HepG2 (cell line): Measurements from ENCODE around the gene PCGF2. TPM values are rescaled to one million over a fixed set of nuclear protein-coding genes. Genes with fewer than 3 reads are reported as not detected.

Source experiments
- EZH2 ChIP-seq: conservative IDR thresholded peaks from 2 replicates; pipeline ENCODE4 v1.6.1; 2012; ENCODE audit warnings: mild to moderate bottlenecking, low read depth, low read length, moderate library complexity
- HOXA3 ChIP-seq: sonication (generic); formaldehyde crosslinking; IDR thresholded peaks from 2 replicates; pipeline ENCODE4 v1.5.0; 2020; ENCODE audit warnings: missing genetic modification reagents
- IKZF1 ChIP-seq: fragments of 450-650 bp; IDR thresholded peaks from 2 replicates; pipeline ENCODE4 v1.7.1; 2016
- IKZF4 ChIP-seq: sonication (generic); formaldehyde crosslinking; IDR thresholded peaks from 2 replicates; pipeline ENCODE4 v1.5.1; 2020; ENCODE audit warnings: borderline replicate concordance, mild to moderate bottlenecking, low read depth, missing genetic modification reagents; ENCODE audit errors: not compliant biosample characterization
- KAT8 ChIP-seq: IDR thresholded peaks from 2 replicates; pipeline ENCODE4 v1.6.1; 2016; ENCODE audit warnings: missing genetic modification reagents, missing compliant biosample characterization
- KDM3A ChIP-seq: IDR thresholded peaks from 2 replicates; pipeline ENCODE4 v1.6.1; 2018; ENCODE audit warnings: low read depth, missing compliant biosample characterization
- NFATC3 ChIP-seq: sonication (generic); formaldehyde crosslinking; IDR thresholded peaks from 2 replicates; pipeline ENCODE4 v1.5.1; 2020; ENCODE audit warnings: mild to moderate bottlenecking, missing genetic modification reagents
- RFXAP ChIP-seq: sonication (generic); formaldehyde crosslinking; IDR thresholded peaks from 2 replicates; pipeline ENCODE4 v1.4.0; 2020; ENCODE audit warnings: missing genetic modification reagents, borderline replicate concordance
- SATB2 ChIP-seq: sonication (generic); formaldehyde crosslinking; IDR thresholded peaks from 2 replicates; pipeline ENCODE4 v1.5.0; 2020; ENCODE audit warnings: missing genetic modification reagents
- SSRP1 ChIP-seq: IDR thresholded peaks from 2 replicates; pipeline ENCODE4 v1.6.1; 2016; ENCODE audit warnings: control low read depth
- THYN1 ChIP-seq: sonication (generic); formaldehyde crosslinking; IDR thresholded peaks from 2 replicates; pipeline ENCODE4 v1.8.1; 2023; ENCODE audit warnings: low read depth, mild to moderate bottlenecking, moderate library complexity, missing genetic modification reagents, borderline replicate concordance
- ZBTB20 ChIP-seq: sonication (generic); formaldehyde crosslinking; IDR thresholded peaks from 2 replicates; pipeline ENCODE4 v1.8.1; 2023; ENCODE audit warnings: missing genetic modification reagents, low read depth, mild to moderate bottlenecking, borderline replicate concordance
- ZNF556 ChIP-seq: sonication (generic); formaldehyde crosslinking; IDR thresholded peaks from 2 replicates; pipeline ENCODE4 v1.4.0; 2020; ENCODE audit warnings: mild to moderate bottlenecking, missing genetic modification reagents, borderline replicate concordance
- ZNF652 ChIP-seq: IDR thresholded peaks from 2 replicates; pipeline ENCODE4 v1.6.1; 2016; ENCODE audit warnings: low read depth, borderline replicate concordance
- ZNF768 ChIP-seq: sonication (generic); formaldehyde crosslinking; IDR thresholded peaks from 2 replicates; pipeline ENCODE4 v1.4.0; 2020; ENCODE audit warnings: missing genetic modification reagents
- ZNF878 ChIP-seq: sonication (generic); formaldehyde crosslinking; IDR thresholded peaks from 2 replicates; pipeline ENCODE4 v1.8.1; 2023; ENCODE audit warnings: mild to moderate bottlenecking, missing genetic modification reagents, moderate library complexity
- ZSCAN25 ChIP-seq: sonication (generic); formaldehyde crosslinking; IDR thresholded peaks from 2 replicates; pipeline ENCODE4 v1.8.0; 2022; ENCODE audit warnings: mild to moderate bottlenecking, missing genetic modification reagents
- polyA plus RNA-seq, 8 experiments: library from polyadenylated mRNA; depleted of rRNA in 3 of 8; stranded (reverse) in 7 of 8; unstranded in 1 of 8; fragments of >200 nt; fragmentation: Illumina TruSeq in 4 of 8; extraction: Trizol in 4 of 8; gene quantifications; 2 replicates each; pipeline versions ENCODE4 v1.2.1 to v1.2.3, GENCODE V29; 2011 to 2016; ENCODE audit warnings: low read depth in 4 of 8, missing spikeins in 1 of 8, mixed read lengths in 1 of 8; ENCODE audit not compliant: insufficient read depth in 1 of 8
- total RNA-seq, 5 experiments: library from RNA; depleted of rRNA; stranded (reverse); fragments of >200 nt; fragmentation: Illumina TruSeq; extraction: Trizol; gene quantifications; 2 replicates each; pipeline ENCODE4 v1.2.3, GENCODE V29; 2016; ENCODE audit warnings: low read depth in 1 of 5
- TF ChIP-seq, protein P1 (sequence below): sonication (generic); formaldehyde crosslinking; IDR thresholded peaks from 2 replicates; pipeline ENCODE4 v1.8.1; 2022; ENCODE audit warnings: mild to moderate bottlenecking, missing genetic modification reagents
- TF ChIP-seq, protein P2 (sequence below): sonication (generic); formaldehyde crosslinking; conservative IDR thresholded peaks from 2 replicates; pipeline ENCODE4 v1.8.0; 2022; ENCODE audit warnings: mild to moderate bottlenecking, moderate library complexity, missing genetic modification reagents
- TF ChIP-seq, protein P3 (sequence below): IDR thresholded peaks from 2 replicates; pipeline ENCODE4 v1.6.1; 2012; ENCODE audit warnings: low read length, improper control_type of control experiment
- TF ChIP-seq, protein P4 (sequence below): sonication (generic); formaldehyde crosslinking; IDR thresholded peaks from 2 replicates; pipeline ENCODE4 v1.4.0; 2020; ENCODE audit warnings: mild to moderate bottlenecking, missing genetic modification reagents
- TF ChIP-seq, protein P5 (sequence below): IDR thresholded peaks from 2 replicates; pipeline ENCODE4 v1.6.1; 2012; ENCODE audit warnings: inconsistent platforms
- TF ChIP-seq, protein P6 (sequence below): sonication (generic); formaldehyde crosslinking; conservative IDR thresholded peaks from 2 replicates; pipeline ENCODE4 v1.5.0; 2020; ENCODE audit warnings: missing genetic modification reagents

The PCGF2 gene
- total and polyA plus RNA-seq, 2 of the 13 experiments (the other 11 are each of a cell fraction or from before 2014, with no cell fraction given) = 11.6 to 29.4 TPM

DNA sequence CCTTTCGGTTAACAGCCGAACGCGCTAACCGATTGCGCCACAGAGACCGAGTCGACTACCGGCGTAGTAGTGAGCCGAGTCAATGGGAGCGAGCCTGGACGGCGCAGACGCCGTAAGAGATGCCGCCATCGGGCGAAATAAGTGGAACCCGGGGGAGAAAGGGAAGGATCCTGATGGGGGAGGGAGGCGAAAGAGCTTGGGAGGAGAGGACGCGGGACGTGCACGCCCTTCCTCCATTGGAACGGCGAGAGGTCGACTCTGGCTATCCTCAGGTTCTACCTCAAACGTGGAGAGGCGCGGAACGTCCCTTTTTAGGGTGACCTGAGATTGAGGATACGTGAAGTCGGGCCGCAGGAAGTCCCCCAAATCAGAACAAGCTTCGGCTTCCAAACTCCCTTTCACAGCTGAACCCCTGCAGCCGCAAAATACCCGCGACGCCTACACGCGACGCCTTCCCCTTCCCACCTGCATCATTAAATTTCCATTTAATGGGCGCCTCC, 3.7 kb upstream of the PCGF2 start (continued):
- TF ChIP-seq ZNF768 (CRISPR knock-in tag) = peak; percentile 42; the same call in 1 of the 2 replicates
- peak; percentile 49; the same call in 1 of the 2 replicates for TF ChIP-seq ZNF878
- TF ChIP-seq, protein P1, sequence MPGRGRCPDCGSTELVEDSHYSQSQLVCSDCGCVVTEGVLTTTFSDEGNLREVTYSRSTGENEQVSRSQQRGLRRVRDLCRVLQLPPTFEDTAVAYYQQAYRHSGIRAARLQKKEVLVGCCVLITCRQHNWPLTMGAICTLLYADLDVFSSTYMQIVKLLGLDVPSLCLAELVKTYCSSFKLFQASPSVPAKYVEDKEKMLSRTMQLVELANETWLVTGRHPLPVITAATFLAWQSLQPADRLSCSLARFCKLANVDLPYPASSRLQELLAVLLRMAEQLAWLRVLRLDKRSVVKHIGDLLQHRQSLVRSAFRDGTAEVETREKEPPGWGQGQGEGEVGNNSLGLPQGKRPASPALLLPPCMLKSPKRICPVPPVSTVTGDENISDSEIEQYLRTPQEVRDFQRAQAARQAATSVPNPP (CRISPR knock-in tag) = no peak; the same call in 1 of the 2 replicates
- TF ChIP-seq THYN1 = no peak
- TF ChIP-seq RFXAP (CRISPR knock-in tag) = peak; percentile 74; the same call in 1 of the 2 replicates
- TF ChIP-seq, protein P2, sequence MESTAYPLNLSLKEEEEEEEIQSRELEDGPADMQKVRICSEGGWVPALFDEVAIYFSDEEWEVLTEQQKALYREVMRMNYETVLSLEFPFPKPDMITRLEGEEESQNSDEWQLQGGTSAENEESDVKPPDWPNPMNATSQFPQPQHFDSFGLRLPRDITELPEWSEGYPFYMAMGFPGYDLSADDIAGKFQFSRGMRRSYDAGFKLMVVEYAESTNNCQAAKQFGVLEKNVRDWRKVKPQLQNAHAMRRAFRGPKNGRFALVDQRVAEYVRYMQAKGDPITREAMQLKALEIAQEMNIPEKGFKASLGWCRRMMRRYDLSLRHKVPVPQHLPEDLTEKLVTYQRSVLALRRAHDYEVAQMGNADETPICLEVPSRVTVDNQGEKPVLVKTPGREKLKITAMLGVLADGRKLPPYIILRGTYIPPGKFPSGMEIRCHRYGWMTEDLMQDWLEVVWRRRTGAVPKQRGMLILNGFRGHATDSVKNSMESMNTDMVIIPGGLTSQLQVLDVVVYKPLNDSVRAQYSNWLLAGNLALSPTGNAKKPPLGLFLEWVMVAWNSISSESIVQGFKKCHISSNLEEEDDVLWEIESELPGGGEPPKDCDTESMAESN (CRISPR knock-in tag) = peak; percentile 22; the same call in 1 of the 2 replicates
- 0 out of 2 replicates have a peak, but pooled peaks have one; percentile 63 for TF ChIP-seq KDM3A (CRISPR knock-in tag)
- TF ChIP-seq NFATC3 = no peak
- TF ChIP-seq ZNF652 (CRISPR knock-in tag) = 0 out of 2 replicates have a peak, but pooled peaks have one; percentile 24
- no peak for TF ChIP-seq ZSCAN25 (CRISPR knock-in tag)
- peak; percentile 74 for TF ChIP-seq KAT8 (CRISPR knock-in tag)
- no peak for TF ChIP-seq EZH2
- TF ChIP-seq, protein P3, sequence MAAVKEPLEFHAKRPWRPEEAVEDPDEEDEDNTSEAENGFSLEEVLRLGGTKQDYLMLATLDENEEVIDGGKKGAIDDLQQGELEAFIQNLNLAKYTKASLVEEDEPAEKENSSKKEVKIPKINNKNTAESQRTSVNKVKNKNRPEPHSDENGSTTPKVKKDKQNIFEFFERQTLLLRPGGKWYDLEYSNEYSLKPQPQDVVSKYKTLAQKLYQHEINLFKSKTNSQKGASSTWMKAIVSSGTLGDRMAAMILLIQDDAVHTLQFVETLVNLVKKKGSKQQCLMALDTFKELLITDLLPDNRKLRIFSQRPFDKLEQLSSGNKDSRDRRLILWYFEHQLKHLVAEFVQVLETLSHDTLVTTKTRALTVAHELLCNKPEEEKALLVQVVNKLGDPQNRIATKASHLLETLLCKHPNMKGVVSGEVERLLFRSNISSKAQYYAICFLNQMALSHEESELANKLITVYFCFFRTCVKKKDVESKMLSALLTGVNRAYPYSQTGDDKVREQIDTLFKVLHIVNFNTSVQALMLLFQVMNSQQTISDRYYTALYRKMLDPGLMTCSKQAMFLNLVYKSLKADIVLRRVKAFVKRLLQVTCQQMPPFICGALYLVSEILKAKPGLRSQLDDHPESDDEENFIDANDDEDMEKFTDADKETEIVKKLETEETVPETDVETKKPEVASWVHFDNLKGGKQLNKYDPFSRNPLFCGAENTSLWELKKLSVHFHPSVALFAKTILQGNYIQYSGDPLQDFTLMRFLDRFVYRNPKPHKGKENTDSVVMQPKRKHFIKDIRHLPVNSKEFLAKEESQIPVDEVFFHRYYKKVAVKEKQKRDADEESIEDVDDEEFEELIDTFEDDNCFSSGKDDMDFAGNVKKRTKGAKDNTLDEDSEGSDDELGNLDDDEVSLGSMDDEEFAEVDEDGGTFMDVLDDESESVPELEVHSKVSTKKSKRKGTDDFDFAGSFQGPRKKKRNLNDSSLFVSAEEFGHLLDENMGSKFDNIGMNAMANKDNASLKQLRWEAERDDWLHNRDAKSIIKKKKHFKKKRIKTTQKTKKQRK = no peak
- no peak for TF ChIP-seq SSRP1
- TF ChIP-seq IKZF4 = no peak
- peak; percentile 66; the same call in 1 of the 2 replicates for TF ChIP-seq ZNF556
- peak; percentile 80 for TF ChIP-seq HOXA3 (CRISPR knock-in tag)
- TF ChIP-seq, protein P4, sequence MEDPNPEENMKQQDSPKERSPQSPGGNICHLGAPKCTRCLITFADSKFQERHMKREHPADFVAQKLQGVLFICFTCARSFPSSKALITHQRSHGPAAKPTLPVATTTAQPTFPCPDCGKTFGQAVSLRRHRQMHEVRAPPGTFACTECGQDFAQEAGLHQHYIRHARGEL = no peak; the same call in 1 of the 2 replicates
- TF ChIP-seq SATB2 (CRISPR knock-in tag) = 0 out of 2 replicates have a peak, but pooled peaks have one; percentile 52
- TF ChIP-seq, protein P5, sequence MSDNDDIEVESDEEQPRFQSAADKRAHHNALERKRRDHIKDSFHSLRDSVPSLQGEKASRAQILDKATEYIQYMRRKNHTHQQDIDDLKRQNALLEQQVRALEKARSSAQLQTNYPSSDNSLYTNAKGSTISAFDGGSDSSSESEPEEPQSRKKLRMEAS = no peak
- TF ChIP-seq, protein P6, sequence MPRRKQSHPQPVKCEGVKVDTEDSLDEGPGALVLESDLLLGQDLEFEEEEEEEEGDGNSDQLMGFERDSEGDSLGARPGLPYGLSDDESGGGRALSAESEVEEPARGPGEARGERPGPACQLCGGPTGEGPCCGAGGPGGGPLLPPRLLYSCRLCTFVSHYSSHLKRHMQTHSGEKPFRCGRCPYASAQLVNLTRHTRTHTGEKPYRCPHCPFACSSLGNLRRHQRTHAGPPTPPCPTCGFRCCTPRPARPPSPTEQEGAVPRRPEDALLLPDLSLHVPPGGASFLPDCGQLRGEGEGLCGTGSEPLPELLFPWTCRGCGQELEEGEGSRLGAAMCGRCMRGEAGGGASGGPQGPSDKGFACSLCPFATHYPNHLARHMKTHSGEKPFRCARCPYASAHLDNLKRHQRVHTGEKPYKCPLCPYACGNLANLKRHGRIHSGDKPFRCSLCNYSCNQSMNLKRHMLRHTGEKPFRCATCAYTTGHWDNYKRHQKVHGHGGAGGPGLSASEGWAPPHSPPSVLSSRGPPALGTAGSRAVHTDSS (CRISPR knock-in tag) = no peak
- no peak for TF ChIP-seq IKZF1
- peak; percentile 20; the same call in 1 of the 2 replicates for TF ChIP-seq ZBTB20
